ENCODE measurements around the gene CCDC30.
"Not testable (repeated sequence)": the region's sequence is repeated elsewhere in the genome, so short reads cannot be mapped to it uniquely, and the experiment has no call there.

Gene CCDC30

GRCh38 chr1:42533101-42533863 is 70.2 kb downstream of the CCDC30 start:
- no peak for DNase-seq

- no peak for DNase-seq
Measured at GRCh38 chr1:42541104-42541503, 78.0 kb downstream of the CCDC30 start.

- DNase-seq, result no peak
Measured at GRCh38 chr1:42551180-42551579, 88.1 kb downstream of the CCDC30 start.

GRCh38 chr1:42551590-42551989 is 88.5 kb downstream of the CCDC30 start:
- no peak for DNase-seq

GRCh38 chr1:42552636-42553035 is 89.5 kb downstream of the CCDC30 start:
- DNase-seq, result no peak

GRCh38 chr1:42557230-42557851 is 94.3 kb downstream of the CCDC30 start:
- no peak for DNase-seq

GRCh38 chr1:42567038-42567437 is 104.0 kb downstream of the CCDC30 start:
- DNase-seq, result no peak

- no peak for DNase-seq
Measured at GRCh38 chr1:42576935-42577334, 113.8 kb downstream of the CCDC30 start.

GRCh38 chr1:42586016-42586415 is 122.9 kb downstream of the CCDC30 start:
- no peak for DNase-seq

- no peak for DNase-seq
Measured at GRCh38 chr1:42587753-42588152, 124.7 kb downstream of the CCDC30 start.

GRCh38 chr1:42592811-42593210 is 129.7 kb downstream of the CCDC30 start:
- DNase-seq, result no peak

GRCh38 chr1:42593486-42594100 is 130.5 kb downstream of the CCDC30 start:
- DNase-seq, result no peak

- no peak for DNase-seq
Measured at GRCh38 chr1:42601472-42601871, 138.4 kb downstream of the CCDC30 start.

GRCh38 chr1:42613803-42614131 is 150.7 kb downstream of the CCDC30 start:
- no peak for DNase-seq

GRCh38 chr1:42618866-42619265 is 155.8 kb downstream of the CCDC30 start:
- DNase-seq, result no peak

- no peak for DNase-seq
Measured at GRCh38 chr1:42620307-42620706, 157.2 kb downstream of the CCDC30 start.

- not testable (repeated sequence) for DNase-seq
Measured at GRCh38 chr1:42621180-42621579, 158.1 kb downstream of the CCDC30 start.

- not testable (repeated sequence) for DNase-seq
Measured at GRCh38 chr1:42627205-42627604, 164.1 kb downstream of the CCDC30 start.

GRCh38 chr1:42639116-42639515 is 176.0 kb downstream of the CCDC30 start:
- no peak for DNase-seq

- no peak for DNase-seq
Measured at GRCh38 chr1:42646056-42646455, 183.0 kb downstream of the CCDC30 start.

GRCh38 chr1:42657201-42657600 is 194.1 kb downstream of the CCDC30 start:
- no peak for DNase-seq

GRCh38 chr1:42657981-42658876 is 195.1 kb downstream of the CCDC30 start, which contains the start of gene PPIH:
TSS of gene PPIH (plus strand) at chr1:42658423. CDS start at chr1:42658447, 24 bp downstream.
- peak; percentile 93 for DNase-seq

GRCh38 chr1:42658877-42659337 is 195.8 kb downstream of the CCDC30 start:
- no peak for DNase-seq

All from NCI-H2227 treated with DMSO at 0.1 percent for 48 hours (cell line).